Motor neuron (in vitro differentiated cells): ENCODE data around the gene ZFP64. TPM values are rescaled to one million over a fixed set of nuclear protein-coding genes. Genes with fewer than 3 reads are reported as not detected.
A peak's percentile ranks its signal among the peaks of the same experiment; 100 is the strongest.
"Not testable (repeated sequence)": the region's sequence is repeated elsewhere in the genome, so short reads cannot be mapped to it uniquely, and the experiment has no call there.

ENCODE experiments used
- ATAC-seq, 8 experiments: fragments of 200-7000 bp; cut with Tn5 transposase; replicated peaks in 6 of 8; 2 replicates each; pipeline ENCODE4 v1.8.0; 2021; ENCODE audit warnings: mild to moderate bottlenecking in 8 of 8, moderate library complexity in 8 of 8
- H3K27ac ChIP-seq, 2 donors: fragments of 250-450 bp; sonication (Bioruptor Pico); 2 replicates each; pipeline ENCODE4 v1.9.0; 2021; ENCODE audit warnings: antibody characterized with exemption in 2 of 2, mild to moderate bottlenecking in 2 of 2, moderate library complexity in 1 of 2
- H3K4me1 ChIP-seq, 2 donors: fragments of 250-450 bp; sonication (Bioruptor Pico); replicated peaks in 1 of 2; 2 replicates each; pipeline ENCODE4 v1.6.1; 2021; ENCODE audit warnings: antibody characterized with exemption in 2 of 2, mild to moderate bottlenecking in 2 of 2, moderate library complexity in 1 of 2
- H3K4me3 ChIP-seq, 5 donors: fragments of 250-450 bp; sonication (Bioruptor Pico); 2 replicates each; pipeline ENCODE4 v1.9.0; 2021; ENCODE audit warnings: antibody characterized with exemption in 5 of 5, mild to moderate bottlenecking in 5 of 5, moderate library complexity in 4 of 5
- WGBS, 10 experiments: fragments of 450-650 bp; shearing (Covaris generic); methylation state at CpG; one replicate each; pipeline ENCODE4 v1.0.0; 2022; 5-methylcytosine and 5-hydroxymethylcytosine counted together
- in situ Hi-C, 9 experiments: fragments of 400-800 bp; cut with MboI; loops; one replicate each; pipeline ENCODE4 v1.15.0; 2021; ENCODE audit warnings: low sequenced_read_pairs in 9 of 9, low pct_unique_long_range_greater_than_20kb in 2 of 9; ENCODE audit not compliant: unreplicated experiment in 9 of 9
- total RNA-seq, 8 experiments: library from RNA; unstranded; fragments of 300-600 nt; gene quantifications; 2 replicates each; pipeline versions ENCODE4 v1.2.3 to v1.2.4, GENCODE V29; 2022

Gene ZFP64
- 10 to 100 TPM; 10.2 to 38.5 (median 17.7) TPM for total RNA-seq

DNA sequence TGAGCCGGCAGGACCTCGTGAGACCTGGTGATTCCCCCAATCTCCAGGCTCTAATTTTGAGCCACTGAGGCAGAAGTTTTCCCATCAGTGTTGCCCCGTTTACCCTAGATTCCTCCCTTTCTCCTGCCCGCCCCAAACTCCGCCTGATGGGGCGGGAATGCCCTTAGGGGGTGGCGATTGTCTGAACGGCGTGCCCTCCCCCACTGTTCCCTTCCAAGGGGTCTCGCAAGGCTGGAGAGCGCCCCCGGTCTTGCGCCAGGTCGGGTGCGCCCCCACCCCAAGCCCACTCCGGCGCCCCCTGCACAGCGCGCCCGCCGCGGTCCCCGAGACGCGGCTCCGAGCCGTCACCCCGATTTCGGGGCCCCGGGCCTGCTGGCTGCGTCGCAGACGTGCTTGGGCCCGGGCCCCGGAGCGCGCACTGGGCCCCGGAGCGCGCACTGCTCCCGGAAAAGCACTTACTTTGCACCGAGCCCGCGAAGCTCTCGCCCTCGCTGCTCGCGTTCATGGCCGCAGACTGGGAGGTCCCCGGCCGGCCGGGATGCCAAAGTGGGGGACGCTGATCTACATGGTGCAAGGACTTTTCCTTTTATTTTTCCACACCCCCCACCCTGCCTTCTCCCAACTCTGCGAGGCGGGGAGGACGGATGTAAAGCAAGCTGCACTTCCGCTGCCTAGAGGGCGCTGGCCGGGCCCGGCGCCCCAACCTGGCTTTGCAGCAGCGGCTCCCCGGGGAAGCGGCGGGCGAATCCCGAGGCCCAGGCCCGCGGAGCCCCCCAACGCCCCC lies at the start of gene ZFP64:
Gene ZFP64 (minus strand): TSS at position 648 of the 784 bp plus-strand sequence. CDS start 143 bp downstream, at position 505.
- 0 to 1% (median 0%) methylated on average over 1 to 15 of the region's 70 CpGs; no CpG with 5 or more reads in 5 of the 10 experiments for WGBS, 10 experiments
- Histone ChIP-seq H3K4me3 (peak within 1 kb of the TSS; percentile 48 to 95 (median 83)), H3K27ac (peak within 1 kb of the TSS; percentile 87 to 88), H3K4me1 (peaks cover 2 to 4% of the 10 kb centered on the region in 2 donors)
- in situ Hi-C loops: no loop called here
- ATAC-seq: peak; percentile 83 to 89 (median 86)

DNA sequence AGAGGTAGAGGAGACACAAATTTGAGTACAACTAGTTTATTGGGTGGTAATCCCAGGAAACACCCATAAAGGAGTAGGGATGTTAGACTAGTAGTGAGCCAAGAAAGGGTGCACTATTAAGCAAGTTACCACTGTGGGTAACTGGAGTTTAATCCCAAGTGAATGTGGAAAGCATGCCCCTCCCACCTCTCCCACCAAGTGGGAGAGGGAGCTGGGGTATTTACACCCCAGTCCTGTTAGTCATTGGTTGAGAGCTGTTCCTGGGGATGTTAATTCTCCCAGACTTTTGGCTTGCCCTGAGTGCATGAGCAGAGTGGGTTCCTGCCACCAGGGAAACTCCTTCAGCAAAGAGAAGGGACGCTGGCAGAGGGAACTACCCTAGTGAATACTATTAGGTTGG lies 49.2 kb upstream of the ZFP64 start:
- in situ Hi-C loops: loop anchor here in 4 of 9 experiments (10.0 to 25.0 kb wide), 3 partner anchors 146 to 1304 kb away; no protein-coding TSS in a partner anchor
- ATAC-seq: no peak
- no peak overlapping the region for H3K4me3 ChIP-seq
- H3K4me1 ChIP-seq: peaks cover 0 to 3% of the 10 kb centered on the region in 2 donors
- WGBS, 10 experiments: 83% methylated on average over 1 of the region's 1 CpG; no CpG with 5 or more reads in 9 of the 10 experiments
- H3K27ac ChIP-seq: no peak overlapping the region

DNA sequence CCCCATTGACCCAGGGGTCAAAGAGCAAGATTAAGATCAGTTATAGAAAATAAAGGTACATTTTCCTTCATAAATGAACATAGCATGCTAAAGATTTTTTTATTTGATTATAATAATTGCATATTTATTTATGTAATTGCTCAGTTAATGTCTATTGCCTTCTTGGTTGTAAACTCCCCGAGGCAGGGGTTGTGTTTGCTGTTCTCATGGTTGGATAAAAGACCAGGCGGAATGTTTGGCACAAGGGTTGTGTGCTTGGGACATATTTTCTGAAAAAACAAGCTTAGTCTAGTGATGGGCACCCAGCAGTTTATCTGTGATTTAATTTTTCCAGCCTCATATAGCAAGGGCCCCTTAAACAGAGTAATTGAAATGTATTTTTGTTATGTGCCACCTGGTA lies 47.5 kb upstream of the ZFP64 start:
- Histone ChIP-seq H3K4me1 (peaks cover 0 to 3% of the 10 kb centered on the region in 2 donors), H3K4me3 (no peak overlapping the region), H3K27ac (no peak overlapping the region)
- 11 to 100% (median 83%) methylated on average over 1 to 2 of the region's 2 CpGs; no CpG with 5 or more reads in 1 of the 10 experiments for WGBS, 10 experiments
- peak in 1 of 8 experiments; percentile 61 for ATAC-seq
- in situ Hi-C loops: loop anchor here in 3 of 9 experiments (25.0 kb wide), 2 partner anchors 148 to 1298 kb away; no protein-coding TSS in a partner anchor

DNA sequence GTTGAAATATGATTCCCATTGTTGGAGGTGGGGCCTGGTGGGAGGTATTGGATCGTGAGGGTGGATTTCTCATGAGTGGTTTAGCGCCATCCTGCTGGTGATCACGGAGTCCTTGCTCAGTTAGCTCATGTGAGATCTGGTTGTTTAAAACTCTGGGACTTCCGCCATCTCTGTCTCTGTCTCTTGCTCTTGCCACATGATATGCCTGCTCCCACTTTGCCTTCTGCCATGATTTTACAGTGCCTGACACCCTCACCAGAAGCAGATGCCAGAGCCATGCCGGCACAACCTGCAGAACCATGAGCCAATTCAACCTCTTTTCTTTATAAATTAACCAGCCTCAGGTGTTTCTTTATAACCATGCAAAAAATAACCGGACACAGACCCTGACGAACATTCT lies 44.7 kb upstream of the ZFP64 start:
- no peak overlapping the region for H3K27ac ChIP-seq
- H3K4me1 ChIP-seq: no peaks in the 10 kb centered on the region
- in situ Hi-C loops: loop anchor here in 3 of 9 experiments (25.0 kb wide), 2 partner anchors 151 to 1301 kb away; no protein-coding TSS in a partner anchor
- no peak overlapping the region for H3K4me3 ChIP-seq
- no peak for ATAC-seq
- 60 to 100% (median 96%) methylated on average over 1 to 7 of the region's 7 CpGs for WGBS, 10 experiments

DNA sequence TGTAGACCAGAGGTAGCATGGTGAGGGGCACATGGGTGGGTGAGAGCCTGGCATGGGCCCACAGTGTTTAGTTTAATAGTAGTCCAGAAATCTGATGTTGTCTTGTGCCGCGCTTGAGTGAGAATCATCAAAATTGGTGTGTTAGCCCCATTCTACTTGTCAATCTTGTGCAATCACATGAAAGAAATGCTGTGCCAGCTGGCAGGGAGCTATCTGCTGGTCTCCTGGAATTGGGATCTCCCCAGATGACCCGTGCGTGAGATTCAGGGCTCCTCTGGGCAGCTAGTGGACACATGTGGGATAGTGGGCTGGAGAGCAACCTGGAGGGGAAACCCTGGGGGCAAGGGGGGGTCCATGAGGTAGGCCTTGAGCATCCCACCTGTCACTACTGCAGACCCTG lies 43.5 kb upstream of the ZFP64 start:
- in situ Hi-C loops: loop anchor here in 3 of 9 experiments (25.0 kb wide), 2 partner anchors 152 to 1302 kb away; no protein-coding TSS in a partner anchor
- H3K27ac ChIP-seq: no peak overlapping the region
- ATAC-seq: no peak
- H3K4me1 ChIP-seq: peaks cover 0 to 8% of the 10 kb centered on the region in 2 donors
- H3K4me3 ChIP-seq: no peak overlapping the region
- 60 to 100% (median 100%) methylated on average over 1 to 4 of the region's 4 CpGs; no CpG with 5 or more reads in 5 of the 10 experiments for WGBS, 10 experiments

DNA sequence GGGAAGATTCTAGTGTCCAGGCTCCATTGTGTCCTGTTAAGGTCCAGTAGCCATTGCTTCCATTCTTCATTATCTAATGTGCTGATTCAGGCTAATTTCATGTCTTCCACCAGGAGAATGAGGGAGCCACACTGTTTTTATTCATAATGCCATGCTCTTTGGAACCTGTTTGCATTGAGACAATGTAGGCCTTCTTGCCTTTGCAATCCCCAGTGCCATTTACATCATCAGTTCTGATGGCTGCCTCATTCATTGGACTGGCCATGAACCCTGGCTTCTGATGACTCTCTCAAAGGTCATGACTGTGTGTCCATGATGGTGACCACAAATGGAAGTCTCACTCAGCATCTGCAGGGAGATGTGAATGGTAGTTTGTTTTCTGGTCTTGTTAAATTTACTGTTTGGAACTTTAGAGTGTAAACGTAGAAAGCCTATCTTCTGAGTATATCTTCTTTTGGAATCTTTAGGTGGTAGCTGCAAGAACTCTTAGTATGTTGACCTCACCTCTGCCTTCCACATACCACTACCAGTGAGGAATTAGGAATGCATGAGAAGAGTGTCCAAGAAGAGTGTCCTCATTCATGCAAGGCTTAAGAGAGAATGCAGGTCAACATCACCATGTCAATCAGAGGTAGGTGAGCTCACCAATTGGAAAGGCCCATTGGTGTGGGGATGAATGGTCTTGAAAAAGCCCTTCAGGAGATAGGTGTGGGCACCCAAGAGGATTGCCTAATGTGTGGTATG lies 42.9 kb upstream of the ZFP64 start:
- in situ Hi-C loops: loop anchor here in 3 of 9 experiments (25.0 kb wide), 2 partner anchors 153 to 1303 kb away; no protein-coding TSS in a partner anchor
- Histone ChIP-seq H3K4me1 (peaks cover 0 to 12% of the 10 kb centered on the region in 2 donors), H3K4me3 (no peak overlapping the region), H3K27ac (no peak overlapping the region)
- no peak for ATAC-seq
- 0 to 78% (median 48%) methylated on average over 1 of the region's 1 CpG; no CpG with 5 or more reads in 2 of the 10 experiments for WGBS, 10 experiments

DNA sequence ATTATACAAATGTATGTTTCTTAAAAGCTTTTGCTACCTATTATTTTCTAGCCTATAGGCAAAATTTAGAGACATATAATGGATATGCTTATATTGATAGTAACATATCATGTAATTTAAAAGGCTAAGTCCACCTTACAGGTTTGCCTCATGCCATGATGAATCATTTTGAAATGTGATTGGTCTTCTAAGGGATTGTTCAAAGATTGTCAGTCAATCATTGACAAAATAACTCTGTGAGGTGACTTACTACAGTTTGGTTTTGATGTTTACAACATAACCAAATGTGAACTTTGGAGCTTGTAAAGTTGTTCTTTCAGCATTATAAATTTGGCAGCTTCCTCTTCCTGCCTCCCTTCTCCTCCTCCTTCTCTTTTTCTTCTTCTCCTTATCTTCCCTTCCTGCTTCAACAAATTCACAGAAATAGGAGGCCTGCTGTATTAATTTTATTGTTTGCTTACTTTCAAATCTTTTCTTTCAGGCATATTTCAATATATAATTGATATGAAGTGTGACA lies 39.7 kb upstream of the ZFP64 start:
- in situ Hi-C loops: loop anchor here in 3 of 9 experiments (25.0 kb wide), 2 partner anchors 156 to 1306 kb away; no protein-coding TSS in a partner anchor
- Histone ChIP-seq H3K4me1 (peaks cover 0 to 12% of the 10 kb centered on the region in 2 donors), H3K4me3 (no peak overlapping the region), H3K27ac (no peak overlapping the region)
- no peak for ATAC-seq

DNA sequence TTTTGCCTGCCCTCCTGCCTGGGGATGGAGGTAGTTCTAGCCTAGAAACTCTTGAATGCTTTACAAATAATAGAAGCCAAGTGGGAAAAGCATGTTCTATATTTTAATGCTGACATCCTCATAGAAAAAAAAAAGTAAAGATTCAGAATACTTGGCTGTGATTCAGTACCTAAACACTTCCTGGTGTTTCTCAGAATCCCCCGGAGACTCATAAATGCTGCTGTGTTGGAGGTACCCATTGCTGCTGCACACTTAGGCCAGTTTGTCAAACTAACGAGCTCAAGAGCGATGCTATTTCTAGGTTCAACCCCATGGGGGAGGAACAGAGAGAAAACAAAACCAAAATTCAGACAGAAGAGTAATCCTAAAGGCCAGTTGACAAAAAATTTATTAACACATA lies 38.8 kb upstream of the ZFP64 start:
- Histone ChIP-seq H3K27ac (no peak overlapping the region), H3K4me3 (no peak overlapping the region), H3K4me1 (peaks cover 0 to 12% of the 10 kb centered on the region in 2 donors)
- in situ Hi-C loops: loop anchor here in 3 of 9 experiments (25.0 kb wide), 2 partner anchors 157 to 1307 kb away; no protein-coding TSS in a partner anchor
- peak in 5 of 8 experiments; percentile 57 to 99 (median 91) for ATAC-seq
- WGBS, 10 experiments: 15 to 66% (median 53%) methylated on average over 2 to 3 of the region's 3 CpGs; no CpG with 5 or more reads in 3 of the 10 experiments

DNA sequence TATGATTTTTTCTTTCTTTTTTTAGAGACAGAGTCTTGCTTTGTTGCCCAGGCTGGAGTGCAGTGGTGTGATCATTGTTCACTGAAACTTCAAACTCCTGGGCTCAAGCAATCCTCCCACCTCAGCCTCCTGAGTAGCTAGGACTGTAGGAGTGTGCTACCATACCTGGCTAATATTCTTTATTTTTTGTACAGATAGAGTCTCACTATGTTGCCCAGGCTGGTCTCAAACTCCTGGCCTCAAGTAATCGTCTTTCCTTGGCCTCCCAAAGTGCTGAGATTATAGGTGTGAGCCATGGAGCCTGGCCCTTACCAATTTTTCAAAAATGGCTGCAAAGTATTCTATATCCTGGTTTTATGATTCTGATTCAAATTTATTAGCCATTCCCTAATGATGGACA lies 37.8 kb upstream of the ZFP64 start:
- H3K4me3 ChIP-seq, H3K27ac ChIP-seq, ATAC-seq: not testable (repeated sequence)
- H3K4me1 ChIP-seq: peaks cover 0 to 12% of the 10 kb centered on the region in 2 donors
- in situ Hi-C loops: loop anchor here in 3 of 9 experiments (25.0 kb wide), 2 partner anchors 158 to 1308 kb away; no protein-coding TSS in a partner anchor
- 14 to 100% (median 62%) methylated on average over 1 of the region's 1 CpG; no CpG with 5 or more reads in 4 of the 10 experiments for WGBS, 10 experiments

DNA sequence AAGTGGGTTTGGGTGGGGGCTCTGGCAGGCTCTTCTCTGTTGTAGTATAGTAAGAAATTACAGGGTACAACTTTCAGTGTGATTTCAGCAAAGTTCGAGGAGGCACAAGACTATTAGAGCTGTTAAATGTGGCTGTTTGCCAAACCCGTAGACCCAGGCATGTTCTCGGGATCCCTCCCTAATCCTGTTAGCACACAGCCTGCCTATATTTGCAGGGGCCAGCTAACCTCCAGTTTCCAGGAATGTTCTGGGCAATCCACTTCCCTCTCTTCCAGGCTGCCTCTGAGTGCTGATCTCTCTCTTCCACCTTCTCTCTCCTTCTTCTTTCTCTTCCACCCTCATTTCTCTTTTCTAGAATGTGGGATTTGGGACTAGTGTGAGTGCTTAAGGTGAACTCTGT lies 34.8 kb upstream of the ZFP64 start:
- peaks cover 0 to 12% of the 10 kb centered on the region in 2 donors for H3K4me1 ChIP-seq
- no peak overlapping the region for H3K27ac ChIP-seq
- in situ Hi-C loops: loop anchor here in 3 of 9 experiments (25.0 kb wide), 2 partner anchors 161 to 1311 kb away; no protein-coding TSS in a partner anchor
- WGBS, 10 experiments: 7 to 75% (median 60%) methylated on average over 1 to 3 of the region's 3 CpGs; no CpG with 5 or more reads in 5 of the 10 experiments
- ATAC-seq: no peak
- H3K4me3 ChIP-seq: no peak overlapping the region

DNA sequence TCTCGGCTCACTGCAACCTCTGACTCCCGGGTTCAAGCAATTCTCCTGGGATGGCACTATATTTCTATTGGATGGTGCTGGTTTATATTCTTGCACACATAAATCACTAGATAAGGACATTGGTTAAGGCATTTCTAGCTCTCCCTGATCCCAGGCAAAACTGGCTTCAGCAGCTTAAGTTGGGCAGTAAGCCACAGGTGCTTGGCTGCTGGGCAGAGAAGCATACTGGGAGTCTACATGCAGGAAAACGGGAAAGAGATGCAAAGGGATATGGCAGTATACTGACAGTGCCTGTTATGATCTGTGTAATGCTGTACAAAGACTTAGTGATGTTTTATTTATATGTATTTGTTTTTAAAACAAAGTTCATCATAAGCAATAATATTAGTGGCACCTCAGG lies 33.3 kb upstream of the ZFP64 start:
- 0 to 82% (median 46%) methylated on average over 1 to 3 of the region's 3 CpGs; no CpG with 5 or more reads in 2 of the 10 experiments for WGBS, 10 experiments
- in situ Hi-C loops: loop anchor here in 3 of 9 experiments (25.0 kb wide), 2 partner anchors 162 to 1312 kb away; no protein-coding TSS in a partner anchor

DNA sequence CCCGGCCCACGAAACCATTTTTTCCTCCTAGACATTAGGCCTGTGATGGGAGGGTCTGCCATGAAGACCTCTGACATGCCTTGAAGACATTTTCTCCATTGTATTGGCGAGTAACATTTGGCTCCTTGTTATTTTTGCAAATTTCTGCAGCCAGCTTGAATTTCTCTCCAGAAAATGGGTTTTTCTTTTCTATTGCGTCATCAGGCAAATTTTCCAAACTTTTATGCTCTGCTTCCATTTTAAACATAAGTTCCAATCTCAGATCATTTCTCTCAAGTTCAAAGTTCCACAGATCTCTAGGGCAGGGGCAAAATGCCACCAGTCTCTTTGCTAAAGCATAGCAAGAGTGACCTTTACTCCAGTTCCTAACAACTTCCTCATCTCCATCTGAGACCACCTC lies 29.8 kb upstream of the ZFP64 start:
- H3K4me1 ChIP-seq, ATAC-seq, H3K27ac ChIP-seq, in situ Hi-C loops, H3K4me3 ChIP-seq: not testable (repeated sequence)
- 0 to 100% (median 78%) methylated on average over 1 to 4 of the region's 4 CpGs for WGBS, 10 experiments

More for the DNA sequence above, 33.3 kb upstream of the ZFP64 start:
- Histone ChIP-seq H3K27ac (no peak overlapping the region), H3K4me3 (no peak overlapping the region), H3K4me1 (peaks cover 0 to 1% of the 10 kb centered on the region in 2 donors)
- ATAC-seq: peak in 1 of 8 experiments; percentile 14
